Middle frontal gyrus (tissue), 1 donor: Measurements from ENCODE around the gene NPTX1.

Experiments
- DNase-seq: peaks from one replicate; pipeline ENCODE4 v3.0.0-alpha.2; 2015; ENCODE audit warnings: low spot score; ENCODE audit errors: extremely low spot score

Gene NPTX1

DNA sequence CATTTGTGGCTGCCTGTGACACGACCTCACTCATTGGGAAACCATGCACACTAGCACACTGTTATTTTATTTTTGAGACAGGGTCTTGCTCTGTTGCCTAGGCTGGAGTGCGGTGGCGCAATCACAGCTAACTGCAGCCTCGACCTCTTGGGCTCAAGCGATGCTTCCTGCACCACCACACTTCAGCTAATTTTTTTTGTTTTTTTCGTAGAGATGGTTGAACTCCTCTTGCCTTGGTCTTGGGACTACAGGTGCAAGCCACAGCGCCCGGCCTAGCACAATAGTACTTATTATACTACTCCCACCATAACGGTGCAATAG, 2.8 kb upstream of the NPTX1 start:
- no peak for DNase-seq

DNA sequence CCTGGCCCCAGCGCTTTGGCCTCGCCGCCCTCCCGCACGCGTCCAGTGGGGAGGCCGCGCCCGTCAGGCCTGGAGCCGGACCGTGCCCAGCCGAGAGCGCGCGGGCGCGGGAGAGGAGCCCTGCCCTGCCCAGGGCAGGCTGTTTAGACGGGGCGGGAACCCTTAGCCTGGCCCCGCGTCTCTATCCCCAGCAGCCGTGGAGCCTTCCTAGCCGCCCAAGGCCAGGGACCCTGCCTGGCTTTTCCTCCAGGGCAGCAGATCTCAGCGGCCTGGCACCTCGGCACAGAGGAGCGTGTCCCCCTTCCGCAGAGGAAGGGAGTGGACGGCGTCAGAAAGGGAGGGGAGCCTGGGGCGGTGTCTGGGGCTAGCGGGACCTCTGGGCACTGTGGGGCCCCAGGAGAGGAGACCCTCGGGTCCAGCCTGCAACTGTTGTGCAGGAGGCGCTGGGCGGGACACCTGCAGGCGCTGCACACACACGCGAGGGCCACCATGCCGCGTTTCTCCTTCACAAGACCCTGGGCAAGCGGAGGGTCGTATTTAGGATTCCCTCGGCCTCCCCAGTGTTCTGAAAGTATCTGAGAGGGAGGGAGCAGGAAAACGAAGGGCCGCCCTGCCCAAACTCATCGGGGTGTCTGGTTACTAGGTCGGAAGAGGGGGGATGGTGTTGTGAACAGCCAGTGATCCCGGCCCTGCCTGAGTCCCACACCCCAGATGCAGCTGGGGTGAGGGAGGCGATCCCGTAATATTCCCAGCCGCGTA, 2.3 kb upstream of the NPTX1 start:
- DNase-seq, result no peak

DNA sequence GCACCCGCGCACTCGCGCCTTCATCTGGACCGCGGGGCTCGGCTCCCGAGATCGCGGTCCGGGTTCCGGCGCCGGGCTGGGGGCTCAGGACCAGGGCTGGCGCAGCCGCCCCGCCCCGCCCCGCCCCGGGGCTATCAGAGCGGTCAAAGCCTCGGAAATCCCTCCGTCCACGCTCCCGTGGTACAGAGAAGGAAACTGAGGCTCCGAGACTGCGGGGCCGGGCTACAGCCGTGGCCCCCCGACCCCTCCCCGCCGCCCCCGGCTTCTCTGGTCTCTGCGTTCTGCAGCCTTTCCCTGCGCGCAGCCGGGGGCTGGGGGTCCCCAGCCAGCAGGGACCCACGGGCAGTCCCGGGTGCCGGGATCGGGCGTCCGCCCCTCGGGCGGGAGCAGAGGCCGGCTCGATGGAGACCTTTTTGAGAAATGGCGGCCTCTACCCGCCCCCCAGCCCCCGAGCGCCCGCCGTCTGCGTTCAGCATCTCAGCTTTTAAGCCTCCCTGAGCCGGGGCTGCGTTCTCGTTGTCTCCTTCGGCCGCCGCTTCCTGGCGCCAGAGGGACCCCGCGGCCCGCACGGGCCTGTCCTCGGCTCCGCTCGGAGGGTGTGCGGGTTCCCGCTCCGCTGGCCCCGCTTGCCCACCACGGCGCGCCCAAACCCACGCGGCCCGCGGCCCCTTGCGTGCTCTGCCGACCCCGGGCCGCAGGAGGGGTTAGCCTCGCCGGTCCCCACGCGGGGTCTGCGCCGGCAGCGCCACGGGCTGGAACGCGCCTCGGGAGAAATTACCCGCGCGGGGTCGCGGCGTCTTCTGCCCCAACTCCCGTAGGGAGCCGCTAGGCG, 1.5 kb upstream of the NPTX1 start:
- DNase-seq, result no peak

DNA sequence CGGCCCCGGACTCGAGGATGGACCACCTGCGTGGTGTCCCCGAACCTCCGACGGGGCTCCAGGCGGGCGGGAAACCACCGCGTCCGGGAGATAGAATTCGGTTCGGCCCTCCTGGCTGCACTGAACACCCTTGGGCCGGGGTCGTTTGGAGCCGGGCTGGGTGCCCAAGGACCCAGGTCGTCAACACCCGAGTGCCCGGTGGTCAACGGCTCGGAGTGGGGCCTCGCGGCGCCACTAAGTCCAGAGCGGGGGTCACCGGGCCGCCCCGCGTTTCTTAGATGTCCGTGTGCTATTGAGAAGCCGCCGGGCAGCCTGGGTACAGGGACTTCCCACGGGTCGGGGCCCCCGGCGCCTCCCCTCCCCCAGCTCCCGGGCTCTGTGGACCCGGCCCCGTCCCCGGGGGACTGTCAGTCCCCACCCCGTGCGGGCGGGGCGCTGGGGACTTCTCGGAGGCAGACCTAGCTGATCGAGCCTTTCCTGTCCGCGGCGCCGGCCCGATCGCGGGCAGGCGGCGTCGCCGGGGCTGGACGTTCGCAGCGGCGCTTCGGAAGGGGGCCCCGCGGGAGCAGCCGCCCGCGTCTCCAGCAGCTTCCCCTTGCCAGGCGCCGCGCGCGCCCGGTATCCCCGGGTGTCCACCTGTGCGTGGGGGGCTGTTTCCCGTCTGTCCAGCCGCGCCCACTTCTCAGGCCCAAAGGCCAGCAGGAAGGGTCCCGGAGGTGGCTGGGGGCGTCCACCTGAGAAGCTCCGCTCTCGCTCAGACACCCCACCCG, 655 bp upstream of the NPTX1 start:
- DNase-seq, result no peak

DNA sequence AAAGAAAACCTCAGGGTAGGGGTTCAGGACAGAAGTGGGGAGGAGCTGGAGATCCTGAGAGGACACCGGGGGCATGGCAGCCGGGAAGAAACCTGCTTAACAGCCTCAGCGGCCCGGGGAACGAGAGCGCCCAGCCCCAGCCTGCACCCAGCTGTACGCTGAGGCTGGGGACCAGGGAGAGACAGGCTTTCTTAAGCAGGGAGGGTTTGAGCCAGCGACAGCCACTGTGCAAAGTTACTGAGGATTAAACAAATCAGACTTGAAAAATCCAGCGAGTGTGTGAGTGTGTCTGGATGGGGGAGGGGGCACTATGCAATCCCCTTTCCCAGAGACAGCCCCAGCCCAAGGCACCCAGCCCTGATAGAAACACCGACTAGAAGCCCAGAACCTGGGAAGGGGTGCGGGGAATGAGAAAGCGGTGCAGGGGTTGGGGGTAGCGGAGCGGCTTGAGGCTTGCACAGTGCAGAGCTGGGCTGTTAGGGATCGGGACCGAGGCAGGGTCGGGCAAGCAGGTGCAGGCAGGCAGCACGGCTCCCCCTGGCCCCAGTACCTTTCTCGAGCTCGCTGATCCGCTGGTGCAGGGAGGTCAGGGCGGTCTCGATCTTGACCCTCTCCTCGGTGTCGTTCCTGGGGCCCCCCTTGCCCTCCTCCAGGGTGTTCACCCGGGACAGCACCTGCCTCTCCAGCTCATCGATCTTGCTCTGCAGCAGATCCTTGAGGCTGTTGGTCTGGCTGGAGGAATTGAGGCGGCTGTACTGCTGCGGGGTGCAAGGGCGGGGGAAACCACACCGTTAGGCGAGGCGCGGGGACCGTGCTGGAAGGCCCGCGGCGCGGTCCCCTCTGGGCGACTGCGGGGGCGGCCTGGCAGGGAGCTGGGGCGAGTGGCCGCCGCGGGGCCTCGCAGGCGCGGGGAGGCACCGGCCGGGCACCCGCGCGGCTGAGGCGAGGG, 1.2 kb downstream of the NPTX1 start:
- DNase-seq, result no peak

DNA sequence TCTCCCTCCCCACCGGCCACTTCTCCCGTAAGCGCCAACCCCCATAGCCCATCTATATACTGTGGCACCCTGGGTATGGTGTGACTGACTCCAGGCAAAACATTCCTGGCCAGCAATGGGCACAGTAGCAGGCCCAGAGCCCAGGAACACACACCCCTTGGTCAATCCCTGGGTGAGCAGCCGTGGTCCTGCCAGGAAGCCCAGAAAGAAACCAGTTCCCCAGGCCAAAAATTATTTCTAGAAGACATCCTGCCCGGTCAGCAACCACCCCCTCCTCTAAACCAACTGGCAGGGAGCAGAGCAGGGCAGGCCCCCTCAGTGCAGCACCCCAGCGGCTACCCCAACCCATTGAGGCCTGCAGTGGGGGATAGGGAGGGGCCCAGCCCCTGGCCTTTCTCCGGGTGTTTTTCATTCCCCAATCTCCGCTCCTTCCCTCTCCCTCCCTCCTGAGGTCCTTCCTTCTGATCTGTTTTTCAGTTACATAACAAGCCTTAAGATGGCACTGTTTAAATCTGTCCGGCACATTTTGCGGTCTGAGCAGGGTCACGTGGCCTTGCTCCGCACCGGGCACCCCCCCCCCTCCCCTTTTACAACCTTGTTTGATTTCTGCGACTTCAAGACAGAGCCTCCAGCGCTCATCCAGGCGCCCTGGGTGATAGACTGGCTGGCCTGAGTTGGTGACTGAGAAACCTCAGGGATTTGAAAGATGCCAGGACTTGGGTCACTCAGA, 2.0 kb downstream of the NPTX1 start:
- no peak for DNase-seq

DNA sequence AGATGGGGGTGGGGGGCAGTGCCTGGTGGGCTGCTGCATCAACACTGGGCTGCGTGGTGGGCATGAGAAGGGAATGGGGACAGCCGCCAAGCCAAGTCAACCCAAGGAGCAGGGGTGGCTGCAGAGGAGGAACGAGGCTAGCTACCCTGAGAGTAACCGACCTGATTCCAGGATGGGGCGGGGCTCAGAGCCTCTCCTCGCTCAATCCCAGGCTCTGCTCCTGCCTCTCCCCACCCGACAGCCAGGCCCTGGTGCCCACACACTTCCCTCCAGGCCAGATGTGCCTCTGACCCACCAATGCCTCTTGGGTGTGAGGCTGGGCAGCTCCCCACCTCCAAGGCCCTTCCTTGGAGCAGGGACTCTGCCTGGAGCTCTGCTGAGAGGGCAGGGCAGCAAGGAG, 2.7 kb downstream of the NPTX1 start:
- no peak for DNase-seq

DNA sequence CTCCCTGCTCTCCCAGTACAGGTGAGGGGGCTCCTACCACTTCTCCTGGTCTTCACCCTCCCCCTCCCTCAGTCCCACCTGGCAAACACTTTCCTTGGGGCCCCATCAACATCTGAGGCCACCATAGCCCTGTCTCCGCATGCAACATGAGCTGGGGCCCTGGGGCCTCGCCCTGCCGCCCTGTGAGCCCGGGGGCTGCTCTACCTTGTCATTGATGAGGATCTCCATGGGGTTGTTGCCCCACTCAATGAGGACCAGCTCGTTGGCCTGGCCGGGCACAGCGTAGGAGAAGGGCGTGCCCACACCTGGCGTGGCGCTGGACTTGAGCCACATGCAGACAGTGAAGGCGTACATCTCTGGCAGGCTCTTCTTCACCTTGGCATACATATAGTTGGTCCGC, 3.4 kb downstream of the NPTX1 start:
- DNase-seq, result no peak

DNA sequence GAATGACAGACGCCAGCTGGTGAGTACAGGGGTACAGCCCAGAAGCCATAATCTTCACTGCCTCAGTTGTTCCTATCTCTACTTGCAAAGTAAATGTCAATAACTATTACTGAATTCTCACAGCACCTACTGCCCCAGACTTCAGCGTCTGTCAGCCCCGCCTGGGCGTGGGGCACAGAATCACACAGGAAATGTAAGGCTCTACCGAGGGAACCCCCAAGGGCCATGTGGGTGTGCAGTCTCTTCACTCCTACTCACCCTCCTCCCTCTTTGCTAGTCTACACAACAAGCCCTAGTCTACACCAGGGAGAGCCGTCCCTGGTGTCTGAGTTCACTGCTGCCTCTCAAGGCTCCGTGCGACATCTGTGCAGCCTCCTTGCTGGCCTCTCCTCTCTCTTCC, 4.5 kb downstream of the NPTX1 start:
- DNase-seq, result no peak

DNA sequence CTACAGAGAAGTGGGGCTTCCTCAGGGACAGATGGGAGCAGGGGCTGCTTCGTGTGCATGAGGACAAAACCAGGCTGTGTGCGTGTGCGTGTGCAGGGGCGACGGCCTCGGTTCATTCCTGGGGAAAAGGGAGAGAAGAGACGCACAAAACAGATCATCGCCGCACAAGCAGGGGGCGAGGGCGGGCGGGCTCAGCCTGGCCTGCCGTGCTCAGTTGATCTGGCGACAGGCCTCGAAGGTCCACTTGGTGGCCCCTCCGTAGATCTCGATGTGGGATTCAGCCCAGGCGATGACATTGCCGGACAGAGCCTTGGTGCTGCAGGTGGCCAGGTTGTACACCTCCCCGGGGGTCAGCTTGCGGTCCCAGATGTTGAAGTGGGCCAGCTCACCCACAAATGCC, 5.8 kb downstream of the NPTX1 start:
- no peak for DNase-seq

DNA sequence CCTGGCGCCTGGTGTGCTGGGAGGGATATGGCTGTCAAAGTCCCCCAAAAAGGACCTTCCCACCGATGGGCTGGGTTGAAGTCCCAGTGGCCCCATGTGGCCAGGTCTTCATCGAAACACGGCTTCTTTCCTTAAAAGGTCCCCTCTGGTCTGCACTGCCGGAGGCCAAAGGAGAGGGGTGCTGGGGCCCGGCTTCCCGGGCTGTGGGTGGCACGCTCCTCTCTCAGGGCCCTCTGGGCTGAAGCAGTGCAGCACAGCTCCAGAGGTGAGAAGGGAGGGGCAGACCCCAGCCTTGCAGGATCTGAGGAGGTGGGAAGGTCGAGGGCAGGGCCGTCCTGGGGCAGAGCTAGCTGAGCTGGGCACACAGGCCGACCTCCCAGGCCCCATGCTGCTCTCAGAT, 6.7 kb downstream of the NPTX1 start:
- DNase-seq, result no peak

DNA sequence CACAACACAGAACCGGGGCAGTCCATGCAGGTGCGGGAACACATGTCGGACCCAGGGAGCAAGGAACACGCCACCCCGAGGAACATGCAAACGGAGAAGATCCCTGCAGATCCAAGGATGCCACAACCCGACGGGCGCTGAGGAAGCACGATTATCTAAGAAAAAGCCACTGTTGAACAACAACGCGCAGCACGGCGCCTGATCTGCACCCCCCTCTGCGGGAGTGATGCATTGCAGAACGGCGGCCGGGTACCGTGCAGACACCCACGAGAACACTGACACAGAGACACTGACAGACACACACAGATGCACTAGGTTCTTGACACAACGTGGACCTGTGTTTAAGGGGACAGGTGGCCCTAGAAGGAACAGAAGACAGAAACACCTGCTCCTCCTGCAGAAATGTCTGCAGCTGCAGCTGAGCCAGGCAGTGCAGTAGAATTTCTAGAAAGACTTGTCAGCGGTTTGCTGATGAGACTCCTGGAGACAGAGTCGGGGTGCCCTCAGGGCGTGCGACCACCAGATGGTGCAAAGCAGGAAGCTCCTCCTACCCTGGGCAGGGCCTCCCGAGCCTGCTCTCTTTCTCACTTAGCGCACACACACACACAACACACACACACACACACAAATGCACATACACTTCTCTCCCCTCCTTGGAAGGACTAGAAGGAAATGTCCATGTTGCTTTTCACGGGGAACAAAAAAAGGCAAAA, 7.5 kb downstream of the NPTX1 start:
- no peak for DNase-seq

DNA sequence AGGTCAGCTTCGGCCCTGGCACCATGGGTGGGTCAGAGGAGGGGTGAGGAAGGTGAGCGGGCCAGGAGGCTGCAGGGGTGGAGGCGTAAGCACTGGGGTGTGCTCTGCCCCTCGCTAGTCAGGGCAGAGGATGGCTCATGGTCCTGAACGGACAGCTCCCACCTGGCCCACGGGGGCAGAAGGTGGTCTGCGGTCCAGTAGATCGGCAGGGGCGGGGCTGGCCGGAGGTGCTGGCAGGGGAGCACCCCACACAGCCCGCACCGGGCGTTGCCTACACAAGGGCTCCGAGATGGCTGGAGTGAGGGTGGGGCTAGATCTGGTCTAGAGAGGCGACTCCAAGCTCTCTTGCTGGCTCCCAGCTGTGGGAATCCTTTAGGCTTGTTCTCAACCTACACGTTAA, 8.2 kb downstream of the NPTX1 start:
- DNase-seq, result no peak

DNA sequence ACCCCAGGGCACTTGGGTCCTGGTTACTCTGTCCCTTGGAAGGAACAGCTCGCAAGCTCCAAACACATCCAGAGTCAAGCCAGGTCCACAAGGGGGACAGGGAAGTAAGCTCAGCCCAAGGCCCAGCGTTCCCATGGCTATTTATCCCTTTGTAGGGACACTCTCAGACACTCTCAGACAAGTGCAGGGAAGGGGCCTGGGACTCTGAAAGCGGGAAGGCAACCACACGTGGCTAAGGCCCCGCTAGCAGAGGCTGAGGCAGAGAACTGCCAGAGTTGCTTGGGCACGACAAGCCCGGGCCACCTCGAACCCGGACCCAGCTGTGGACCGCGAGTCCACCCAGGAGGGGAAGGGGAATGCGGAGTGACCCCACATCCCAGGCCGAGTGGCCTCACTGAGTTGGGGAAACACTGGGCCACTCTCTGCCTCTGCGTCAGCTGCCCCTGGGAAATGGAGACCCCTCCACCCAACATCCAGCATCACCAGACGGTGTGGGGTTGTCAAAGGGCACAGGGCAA, 10.2 kb downstream of the NPTX1 start:
- no peak for DNase-seq

DNA sequence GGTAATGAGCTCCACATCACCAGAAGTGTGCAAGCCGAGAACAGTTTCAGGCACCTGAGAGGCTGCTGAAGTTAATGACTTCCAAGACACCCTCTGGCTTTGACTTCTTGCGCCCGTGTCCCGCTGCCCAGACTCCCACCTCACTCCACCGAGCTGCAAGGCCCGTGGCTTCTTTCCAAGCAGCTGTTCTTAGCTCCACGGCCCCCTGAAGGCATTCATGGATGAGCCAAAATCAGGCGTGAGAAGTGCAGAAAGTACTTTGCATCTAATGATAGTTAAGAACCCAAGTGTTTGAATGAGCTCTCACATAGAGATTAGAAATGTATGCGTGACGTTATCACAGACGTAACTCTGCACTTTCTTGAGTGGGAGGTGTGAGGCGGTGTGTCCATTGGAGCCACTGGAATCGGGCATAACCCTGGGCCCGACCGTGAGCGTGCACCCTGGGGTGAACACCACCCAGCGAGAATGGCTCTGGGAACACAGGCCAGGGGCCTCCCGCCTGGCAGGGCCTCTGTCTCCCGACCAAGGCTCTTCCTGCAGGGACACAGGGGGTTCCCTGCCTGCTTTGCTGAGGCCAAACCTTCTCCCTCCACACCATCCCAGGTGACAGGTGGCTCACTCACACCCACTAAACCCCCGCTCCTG, 11.0 kb downstream of the NPTX1 start:
- DNase-seq, result no peak

DNA sequence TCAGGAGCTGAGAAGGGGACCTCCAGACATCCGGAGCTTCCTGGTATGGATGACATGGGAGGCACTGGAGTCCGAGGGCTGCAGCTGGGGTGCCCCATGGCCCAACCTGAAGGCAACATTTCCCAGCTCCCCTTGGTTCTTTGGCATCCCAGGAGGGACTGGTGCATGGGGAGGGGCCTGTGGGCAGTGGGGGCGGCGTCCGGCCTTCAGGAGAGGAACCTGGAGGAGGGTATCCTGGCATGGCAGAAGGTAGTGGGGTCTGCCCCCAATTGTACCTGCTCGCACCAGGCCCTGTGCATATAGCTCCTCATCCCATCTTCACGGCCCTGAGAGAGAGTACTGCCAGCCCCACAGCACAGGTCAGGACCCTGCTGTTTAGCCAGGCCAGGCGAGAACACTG, 11.9 kb downstream of the NPTX1 start:
- no peak for DNase-seq

DNA sequence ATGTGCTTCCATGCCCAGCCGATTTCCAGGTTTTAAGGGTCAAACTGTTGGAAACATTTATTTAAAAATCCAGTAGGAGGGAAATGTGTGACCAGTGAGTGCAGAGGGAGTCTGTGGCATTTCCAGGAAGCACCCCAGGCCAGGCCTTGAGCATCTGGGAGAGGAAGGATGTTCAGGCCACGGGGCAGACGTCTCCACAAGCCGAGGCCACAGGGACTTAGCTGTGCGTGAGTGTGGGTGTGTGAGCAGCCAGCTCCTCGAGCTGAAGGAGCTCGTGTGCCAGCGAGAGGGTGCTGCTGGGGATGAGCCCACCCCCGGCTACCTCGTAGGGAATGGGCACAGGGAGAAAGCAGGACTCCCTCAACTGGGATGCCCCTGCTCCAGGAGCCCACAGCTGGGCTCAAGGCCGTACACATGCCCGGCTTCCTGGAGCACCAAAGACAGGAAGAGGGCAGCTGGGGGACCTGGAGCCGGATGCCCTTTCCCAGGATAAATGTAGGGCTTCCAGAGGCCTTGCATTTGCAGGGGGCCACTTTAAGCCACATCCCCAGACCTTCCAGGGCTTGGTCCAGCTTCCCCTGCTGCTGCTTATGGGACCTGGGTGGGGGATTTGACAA, 12.5 kb downstream of the NPTX1 start:
- no peak for DNase-seq

DNA sequence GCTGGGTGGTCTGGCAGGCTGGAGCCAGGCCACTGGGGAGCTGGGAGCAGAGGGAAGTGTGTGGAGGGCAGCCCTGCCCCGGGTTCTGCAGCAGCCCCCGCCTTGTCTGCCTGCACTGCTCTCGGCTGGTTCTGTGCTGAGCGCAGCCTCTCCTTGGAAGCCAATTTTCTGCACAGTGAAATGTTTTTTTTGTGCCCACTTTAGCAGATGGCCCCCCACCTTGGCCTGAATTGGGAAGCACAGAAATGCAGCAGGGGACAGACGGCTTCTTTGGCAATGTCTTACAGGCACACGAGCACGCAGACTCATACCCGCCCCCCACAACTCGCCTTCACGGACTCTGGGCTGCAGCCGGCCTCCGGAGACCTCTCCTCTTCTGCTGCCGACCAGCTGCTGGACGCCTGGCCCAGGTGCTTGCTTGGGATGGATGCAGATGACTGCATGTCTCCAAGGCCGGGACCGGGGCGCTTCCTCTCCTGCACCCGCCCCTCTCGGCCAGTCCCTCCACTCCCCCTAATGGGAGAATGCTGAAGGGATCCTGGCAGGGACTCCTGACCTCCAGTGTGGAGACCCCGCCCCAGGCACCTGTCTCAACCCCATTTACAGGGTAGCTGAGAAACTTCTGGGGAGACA, 14.8 kb downstream of the NPTX1 start:
- no peak for DNase-seq
